IMR-90 (cell line): ENCODE measurements around the gene TBC1D3B. TPM values are rescaled to one million over a fixed set of nuclear protein-coding genes. Genes with fewer than 3 reads are reported as not detected.

Experiments
- ATAC-seq: fragments of 200-7000 bp; cut with Tn5 transposase; 2 replicates; pipeline ENCODE4 v1.9.1; 2020; ENCODE audit warnings: low read depth, mild to moderate bottlenecking, moderate library complexity
- BruUV-seq: library from RNA; stranded (reverse); fragments of 400-500 nt; replicated peaks from 2 replicates; lab custom pipeline; 2021; lab: Mats Ljungman, UMichigan
- CTCF ChIA-PET: fragments of 300-600 bp; formaldehyde crosslinking; extraction: SDS; loops from one replicate; lab custom pipeline; 2021; ENCODE audit warnings: antibody characterized with exemption; lab: Yijun Ruan, JAX
- POLR2A ChIA-PET: fragments of 300-600 bp; sonication (Branson Sonifier 250); formaldehyde crosslinking; loops from one replicate; lab custom pipeline; 2022; ENCODE audit warnings: antibody characterized with exemption; ENCODE audit not compliant: unreplicated experiment; lab: Charles Lee
- DNase-seq: peaks from one replicate; pipeline ENCODE4 v3.0.0; 2013
- H2AFZ ChIP-seq: replicated peaks from 2 replicates; pipeline ENCODE3; 2013; ENCODE audit warnings: low read length, mild to moderate bottlenecking; ENCODE audit not compliant: poor library complexity
- H2AK5ac ChIP-seq: 2 replicates; pipeline ENCODE4 v1.6.1; 2013; ENCODE audit warnings: low read depth, low read length, inconsistent platforms
- H2AK9ac ChIP-seq: replicated peaks from 2 replicates; pipeline ENCODE3; 2013; ENCODE audit warnings: mild to moderate bottlenecking, low read depth, low read length, moderate library complexity; ENCODE audit not compliant: poor library complexity
- H2BK120ac ChIP-seq: 2 replicates; pipeline ENCODE4 v1.6.1; 2013; ENCODE audit warnings: low read depth, low read length, inconsistent platforms
- H2BK15ac ChIP-seq: 3 replicates; pipeline ENCODE4 v1.6.1; 2013; ENCODE audit warnings: low read depth, low read length, inconsistent platforms
- H2BK20ac ChIP-seq: 2 replicates; pipeline ENCODE4 v1.6.1; 2013; ENCODE audit warnings: low read depth, mild to moderate bottlenecking, inconsistent platforms, low read length, moderate library complexity
- H2BK5ac ChIP-seq: 2 replicates; pipeline ENCODE4 v1.6.1; 2013; ENCODE audit warnings: mild to moderate bottlenecking, low read depth, low read length, inconsistent platforms; ENCODE audit not compliant: poor library complexity, severe bottlenecking
- H3K14ac ChIP-seq: replicated peaks from 2 replicates; pipeline ENCODE4 v1.6.1; 2013; ENCODE audit warnings: low read depth, low read length, inconsistent platforms
- H3K18ac ChIP-seq: 2 replicates; pipeline ENCODE4 v1.6.1; 2013; ENCODE audit warnings: low read depth, low read length, control low read depth
- H3K23ac ChIP-seq: 2 replicates; pipeline ENCODE4 v1.6.1; 2013; ENCODE audit warnings: low read depth, low read length, inconsistent platforms
- H3K27ac ChIP-seq: 2 replicates; pipeline ENCODE4 v1.5.1; 2013; ENCODE audit warnings: mild to moderate bottlenecking, control low read depth, low read length; ENCODE audit not compliant: insufficient read depth
- H3K27me3 ChIP-seq: 2 replicates; pipeline ENCODE4 v1.6.1; 2013; ENCODE audit warnings: low read length; ENCODE audit not compliant: control insufficient read depth, insufficient read depth
- H3K36me3 ChIP-seq: 2 replicates; pipeline ENCODE4 v1.6.1; 2013; ENCODE audit warnings: low read length, mixed read lengths; ENCODE audit not compliant: control insufficient read depth, insufficient read depth
- H3K4ac ChIP-seq: 2 replicates; pipeline ENCODE4 v1.6.1; 2013; ENCODE audit warnings: low read depth, low read length, inconsistent platforms
- H3K4me1 ChIP-seq: 2 replicates; pipeline ENCODE4 v1.6.1; 2013; ENCODE audit warnings: low read length, mixed read lengths; ENCODE audit not compliant: control insufficient read depth, insufficient read depth
- H3K4me2 ChIP-seq: 2 replicates; pipeline ENCODE4 v1.6.1; 2013; ENCODE audit warnings: low read depth, mild to moderate bottlenecking, control low read depth, low read length, moderate library complexity
- H3K4me3 ChIP-seq: 2 replicates; pipeline ENCODE4 v1.5.1; 2013; ENCODE audit warnings: low read depth, mild to moderate bottlenecking, control low read depth, low read length, moderate library complexity; ENCODE audit not compliant: insufficient read depth
- H3K56ac ChIP-seq: 2 replicates; pipeline ENCODE4 v1.6.1; 2013; ENCODE audit warnings: low read length, inconsistent platforms; ENCODE audit not compliant: insufficient read depth; ENCODE audit errors: extremely low read depth
- H3K79me1 ChIP-seq, 2 experiments: 2 replicates each; pipeline ENCODE4 v1.6.1; 2013; ENCODE audit warnings: low read length in 2 of 2, inconsistent platforms in 1 of 2, low read depth in 1 of 2
- H3K9ac ChIP-seq: 2 replicates; pipeline ENCODE4 v1.6.1; 2013; ENCODE audit warnings: low read depth, low read length, control low read depth
- H3K9me1 ChIP-seq: 2 replicates; pipeline ENCODE4 v1.6.1; 2013; ENCODE audit warnings: low read length, inconsistent platforms; ENCODE audit not compliant: insufficient read depth
- H3K9me3 ChIP-seq: 2 replicates; pipeline ENCODE4 v1.6.1; 2013; ENCODE audit warnings: low read length; ENCODE audit not compliant: control insufficient read depth, insufficient read depth
- H4K20me1 ChIP-seq: 2 replicates; pipeline ENCODE4 v1.6.1; 2013; ENCODE audit warnings: low read length, inconsistent platforms; ENCODE audit not compliant: insufficient read depth
- H4K5ac ChIP-seq: 2 replicates; pipeline ENCODE4 v1.6.1; 2013; ENCODE audit warnings: mild to moderate bottlenecking, low read depth, low read length, control low read depth
- H4K8ac ChIP-seq, 2 experiments: 2 replicates each; pipeline ENCODE4 v1.6.1; 2013; ENCODE audit warnings: low read depth in 2 of 2, low read length in 2 of 2, control low read depth in 1 of 2, inconsistent platforms in 1 of 2
- H4K91ac ChIP-seq: 2 replicates; pipeline ENCODE4 v1.6.1; 2013; ENCODE audit warnings: low read depth, low read length, inconsistent platforms; ENCODE audit not compliant: insufficient read depth
- BHLHE40 ChIP-seq: fragments of 150-350 bp; IDR thresholded peaks from 2 replicates; pipeline ENCODE4 v1.6.1; 2016; ENCODE audit warnings: mild to moderate bottlenecking, low read depth, low read length
- CEBPB ChIP-seq: IDR thresholded peaks from 2 replicates; pipeline ENCODE4 v1.6.1; 2012; ENCODE audit warnings: low read depth, low read length, improper control_type of control experiment
- CHD1 ChIP-seq: IDR thresholded peaks from 2 replicates; pipeline ENCODE4 v1.6.1; 2012; ENCODE audit warnings: low read depth, low read length, improper control_type of control experiment
- CTCF ChIP-seq: conservative IDR thresholded peaks from 2 replicates; pipeline ENCODE4 v1.5.1; 2012; ENCODE audit warnings: mild to moderate bottlenecking, low read depth, low read length, improper control_type of control experiment
- ELK1 ChIP-seq: fragments of 150-350 bp; IDR thresholded peaks from 2 replicates; pipeline ENCODE4 v1.6.1; 2016; ENCODE audit warnings: low read depth, mild to moderate bottlenecking, low read length, moderate library complexity, borderline replicate concordance
- FOS ChIP-seq: fragments of 150-350 bp; IDR thresholded peaks from 2 replicates; pipeline ENCODE4 v1.6.1; 2016; ENCODE audit warnings: low read depth, low read length
- MAFK ChIP-seq: IDR thresholded peaks from 2 replicates; pipeline ENCODE4 v1.6.1; 2012; ENCODE audit warnings: low read depth, low read length, improper control_type of control experiment
- MAZ ChIP-seq: IDR thresholded peaks from 2 replicates; pipeline ENCODE4 v1.6.1; 2012; ENCODE audit warnings: low read depth, mild to moderate bottlenecking, low read length, improper control_type of control experiment, moderate library complexity, borderline replicate concordance
- MXI1 ChIP-seq: IDR thresholded peaks from 2 replicates; pipeline ENCODE4 v1.6.1; 2012; ENCODE audit warnings: low read depth, mild to moderate bottlenecking, low read length, moderate library complexity, borderline replicate concordance
- NFE2L2 ChIP-seq: fragments of 150-350 bp; IDR thresholded peaks from 2 replicates; pipeline ENCODE4 v1.6.1; 2016; ENCODE audit warnings: low read depth, mild to moderate bottlenecking, low read length
- POLR2A ChIP-seq: IDR thresholded peaks from 2 replicates; pipeline ENCODE4 v1.6.1; 2012; ENCODE audit warnings: mild to moderate bottlenecking, low read depth, low read length
- RAD21 ChIP-seq: IDR thresholded peaks from 2 replicates; pipeline ENCODE4 v1.6.1; 2012; ENCODE audit warnings: low read length, improper control_type of control experiment
- RFX5 ChIP-seq: IDR thresholded peaks from 2 replicates; pipeline ENCODE4 v1.8.0; 2012; ENCODE audit warnings: low read depth, mild to moderate bottlenecking, low read length, moderate library complexity
- SMC3 ChIP-seq: fragments of 150-350 bp; IDR thresholded peaks from 2 replicates; pipeline ENCODE4 v1.6.1; 2016; ENCODE audit warnings: low read depth, mild to moderate bottlenecking, antibody characterized with exemption, low read length, moderate library complexity
- USF2 ChIP-seq: fragments of 150-350 bp; IDR thresholded peaks from 2 replicates; pipeline ENCODE4 v1.6.1; 2017; ENCODE audit warnings: mild to moderate bottlenecking, antibody characterized with exemption, low read length, low read depth
- WGBS, 2 experiments: methylation state at CpG; one replicate each; pipeline versions ENCODE4 v1.1.5 to v1.1.7; 2013; ENCODE audit warnings: missing lambda C conversion rate in 2 of 2; ENCODE audit not compliant: insufficient read length in 1 of 2; ENCODE audit errors: extremely low coverage in 2 of 2; 5-methylcytosine and 5-hydroxymethylcytosine counted together
- dilution Hi-C: fragments of 300-500 bp; cut with HindIII; formaldehyde crosslinking; loops from one replicate; pipeline ENCODE4 v1.14.3; 2018; ENCODE audit warnings: low sequenced_read_pairs; ENCODE audit not compliant: unreplicated experiment
- in situ Hi-C: fragments of 300-500 bp; cut with MboI; formaldehyde crosslinking; loops from 3 replicates; pipeline ENCODE4 v1.14.3; 2019; ENCODE audit warnings: low sequenced_read_pairs, inconsistent platforms, mixed read lengths
- intact Hi-C: fragments of 100-400 bp; cut with micrococcal nuclease; formaldehyde crosslinking; loops from 2 replicates; pipeline ENCODE4 v1.10.0; 2022
- polyA plus RNA-seq, 3 experiments: library from polyadenylated mRNA; depleted of rRNA; stranded (reverse); fragments of >200 nt; gene quantifications; 2 replicates each; pipeline ENCODE4 v1.2.3, GENCODE V29; 2012; ENCODE audit warnings: low replicate concordance in 1 of 3
- total RNA-seq: library from RNA; depleted of rRNA; stranded (reverse); fragments of >200 nt; gene quantifications from 2 replicates; pipeline ENCODE4 v1.2.3, GENCODE V29; 2012

The TBC1D3B gene
- total and polyA plus RNA-seq, 2 of the 4 experiments (the other 2 are of a cell fraction): 0.94 TPM; not detected in 1

GRCh38 chr17:36117505-36118382 lies 58.7 kb downstream of the TBC1D3B start:
- no peak overlapping the region for H3K4me3 ChIP-seq
- no TSS peak for BruUV-seq
- no peak overlapping the region for H3K18ac ChIP-seq
- H3K27ac ChIP-seq: no peak overlapping the region
- H2BK120ac ChIP-seq: no peak overlapping the region
- H3K36me3 ChIP-seq: no peaks in the 10 kb centered on the region
- H3K56ac ChIP-seq: no peak overlapping the region
- H4K5ac ChIP-seq: no peak overlapping the region
- H3K4me1 ChIP-seq: no peaks in the 10 kb centered on the region
- in situ Hi-C loops (no loop called here), dilution Hi-C loops (no loop called here), intact Hi-C loops (no loop called here)
- H2BK20ac ChIP-seq: no peak overlapping the region
- H3K79me1 ChIP-seq: no peaks in the 10 kb centered on the region
- H2AFZ ChIP-seq: no peak overlapping the region
- no peak for ATAC-seq
- no peaks in the 10 kb centered on the region for H3K27me3 ChIP-seq
- H3K23ac ChIP-seq: no peak overlapping the region
- no peak overlapping the region for H2AK5ac ChIP-seq
- DNase-seq: no peak
- TF ChIP-seq MXI1 (no peak), BHLHE40 (no peak), ELK1 (no peak), CHD1 (no peak), MAFK (no peak), RFX5 (no peak), SMC3 (no peak), CEBPB (no peak), RAD21 (no peak), MAZ (no peak), CTCF (no peak), NFE2L2 (no peak), POLR2A (no peak), FOS (no peak), USF2 (no peak)
- ChIA-PET POLR2A (no interaction called here), CTCF (no interaction called here)
- no peak overlapping the region for H3K4ac ChIP-seq
- no peak overlapping the region for H2BK15ac ChIP-seq
- no CpG with 5 or more reads among the region's 5 CpGs for WGBS, 2 experiments
- no peaks in the 10 kb centered on the region for H3K9me3 ChIP-seq
- H3K14ac ChIP-seq: no peak overlapping the region
- H3K9me1 ChIP-seq: no peaks in the 10 kb centered on the region
- H2BK5ac ChIP-seq: no peak overlapping the region
- no peak overlapping the region for H4K8ac ChIP-seq
- no peak overlapping the region for H4K91ac ChIP-seq
- no peak overlapping the region for H3K9ac ChIP-seq
- H2AK9ac ChIP-seq: no peak overlapping the region
- no peaks in the 10 kb centered on the region for H4K20me1 ChIP-seq
- H3K4me2 ChIP-seq: no peak overlapping the region
